GM18870 (cell line): ENCODE measurements around the gene SPATS2.

Source experiments
- ATAC-seq: cut with Tn5 transposase; IDR thresholded peaks from one replicate; pipeline ENCODE4 v1.9.1; 2021; ENCODE audit warnings: moderate library complexity; ENCODE audit not compliant: unreplicated experiment

SPATS2 gene

DNA sequence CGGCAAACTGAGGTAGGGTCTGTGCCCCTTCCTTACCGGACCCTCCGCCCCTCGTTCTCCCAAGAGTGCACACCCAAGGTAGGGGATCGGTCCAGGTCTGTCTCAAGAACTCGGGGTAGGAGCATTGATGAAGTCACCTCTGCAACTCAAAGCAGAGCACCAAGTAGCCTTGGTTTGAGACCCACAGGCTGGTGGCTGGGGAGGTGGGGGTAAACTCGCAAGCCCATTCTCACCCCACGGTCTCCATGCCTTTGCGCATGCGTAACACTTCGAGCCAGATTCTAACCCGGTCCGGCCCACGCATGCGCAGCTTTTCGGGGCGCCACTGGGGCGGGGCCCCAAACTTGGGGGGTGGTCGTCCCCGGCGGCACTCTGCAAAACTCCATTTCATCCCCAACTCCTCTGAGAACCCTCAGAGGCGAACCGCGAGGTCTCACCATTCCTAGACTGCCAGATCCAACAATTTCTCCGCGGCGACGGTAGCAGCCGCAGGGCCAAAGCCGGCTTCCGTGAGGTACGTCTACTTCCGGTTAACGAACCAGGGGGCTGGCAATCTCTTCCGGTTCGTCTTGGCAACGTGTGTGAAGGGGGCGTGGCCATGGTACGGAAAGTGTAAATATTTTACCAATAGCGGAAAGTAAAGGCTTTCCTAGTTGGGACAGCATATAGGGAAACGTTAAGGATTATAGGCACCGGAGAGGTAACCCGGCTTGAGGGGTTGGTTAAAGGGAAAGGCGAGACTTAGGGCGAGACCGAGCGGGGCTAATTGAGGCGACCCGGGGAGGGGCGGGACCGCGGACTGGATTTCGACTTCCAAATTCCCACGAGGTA lies 200.6 kb downstream of the SPATS2 start, which contains the start of gene MCRS1:
Gene MCRS1 (minus strand): TSS at position 532 of the 831 bp plus-strand sequence. CDS start 1,411 bp downstream, outside the sequence.
- ATAC-seq, result peak; percentile 74

GRCh38 chr12:49568442-49569162 lies 201.3 kb downstream of the SPATS2 start:
- peak; percentile 7 for ATAC-seq
